GM12878 (cell line): ENCODE results near the gene NOB1. TPM values are rescaled to one million over a fixed set of nuclear protein-coding genes. Genes with fewer than 3 reads are reported as not detected.
A peak's percentile ranks its signal among the peaks of the same experiment; 100 is the strongest.

ENCODE experiments used
- BACH1 ChIP-seq: fragments of 450-650 bp; IDR thresholded peaks from 2 replicates; pipeline ENCODE4 v1.6.1; 2017; ENCODE audit warnings: mild to moderate bottlenecking, borderline replicate concordance
- BCL3 ChIP-seq: IDR thresholded peaks from 2 replicates; pipeline ENCODE4 v1.6.1; 2011; ENCODE audit warnings: borderline replicate concordance, low read depth, mild to moderate bottlenecking, moderate library complexity, low read length; ENCODE audit not compliant: insufficient read depth, poor library complexity, severe bottlenecking
- BCLAF1 ChIP-seq: fragments of 450-650 bp; IDR thresholded peaks from 2 replicates; pipeline ENCODE4 v1.6.1; 2017; ENCODE audit warnings: antibody characterized with exemption, mild to moderate bottlenecking, moderate library complexity
- E2F4 ChIP-seq: IDR thresholded peaks from 2 replicates; pipeline ENCODE4 v1.6.1; 2012; ENCODE audit warnings: low read depth, low read length, improper control_type of control experiment
- EGR1 ChIP-seq, 2 experiments: IDR thresholded peaks; 1 replicate in 1 of 2; 2 replicates in 1 of 2; pipeline ENCODE4 v1.6.1; 2011 to 2012; ENCODE audit warnings: low read depth in 2 of 2, low read length in 2 of 2, borderline replicate concordance in 1 of 2, mild to moderate bottlenecking in 1 of 2, moderate library complexity in 1 of 2
- IRF3 ChIP-seq: fragments of 450-650 bp; IDR thresholded peaks from 2 replicates; pipeline ENCODE4 v1.6.1; 2014; ENCODE audit warnings: mild to moderate bottlenecking
- LARP7 ChIP-seq: fragments of 450-650 bp; IDR thresholded peaks from 2 replicates; pipeline ENCODE4 v1.6.1; 2017; ENCODE audit warnings: mild to moderate bottlenecking
- NRF1 ChIP-seq: conservative IDR thresholded peaks from 2 replicates; pipeline ENCODE4 v1.6.1; 2011; ENCODE audit warnings: mild to moderate bottlenecking, low read depth, low read length, improper control_type of control experiment
- PAX8 ChIP-seq: fragments of 450-650 bp; IDR thresholded peaks from 2 replicates; pipeline ENCODE4 v1.6.1; 2017; ENCODE audit warnings: mild to moderate bottlenecking, moderate library complexity
- PML ChIP-seq: IDR thresholded peaks from 2 replicates; pipeline ENCODE4 v1.6.1; 2012; ENCODE audit warnings: low read length, inconsistent platforms
- RELA ChIP-seq: fragments of 450-650 bp; IDR thresholded peaks from 2 replicates; pipeline ENCODE4 v1.8.0; 2014; ENCODE audit warnings: borderline replicate concordance; ENCODE audit not compliant: partially characterized antibody
- RUNX3 ChIP-seq: IDR thresholded peaks from 2 replicates; pipeline ENCODE4 v1.6.1; 2012; ENCODE audit warnings: low read length, inconsistent platforms
- SMAD5 ChIP-seq: IDR thresholded peaks from 2 replicates; pipeline ENCODE4 v1.6.1; 2016; ENCODE audit warnings: antibody characterized with exemption, low read depth
- SRF ChIP-seq, 2 experiments: IDR thresholded peaks; 2 replicates each; pipeline ENCODE4 v1.6.1; 2011; ENCODE audit warnings: low read depth in 2 of 2, low read length in 2 of 2, mild to moderate bottlenecking in 1 of 2, moderate library complexity in 1 of 2
- STAT3 ChIP-seq: IDR thresholded peaks from 2 replicates; pipeline ENCODE4 v1.6.1; 2011; ENCODE audit warnings: low read depth, low read length, improper control_type of control experiment
- TBL1XR1 ChIP-seq: IDR thresholded peaks from 2 replicates; pipeline ENCODE4 v1.6.1; 2012; ENCODE audit warnings: low read depth, low read length, improper control_type of control experiment
- USF2 ChIP-seq: IDR thresholded peaks from 2 replicates; pipeline ENCODE4 v1.6.1; 2011; ENCODE audit warnings: low read depth, low read length, improper control_type of control experiment, borderline replicate concordance
- ZBTB4 ChIP-seq: fragments of 450-650 bp; formaldehyde crosslinking; IDR thresholded peaks from 2 replicates; pipeline ENCODE4 v1.4.0; 2022; ENCODE audit warnings: mild to moderate bottlenecking, moderate library complexity
- ZZZ3 ChIP-seq: IDR thresholded peaks from 2 replicates; pipeline ENCODE4 v1.6.1; 2011; ENCODE audit warnings: low read depth; ENCODE audit not compliant: control insufficient read depth, insufficient read length
- polyA plus RNA-seq, 11 experiments: library from polyadenylated mRNA; depleted of rRNA in 4 of 11; unstranded in 6 of 11; stranded (reverse) in 5 of 11; fragments of >200 nt; fragmentation: Nextera tagmentation in 4 of 11; fragmentation: Illumina TruSeq in 1 of 11; extraction: Ambion mirVana in 4 of 11; extraction: Trizol in 1 of 11; gene quantifications; 1 replicate in 1 of 11; 2 replicates in 10 of 11; pipeline versions ENCODE4 v1.2.1 to v1.2.3, GENCODE V29; 2011 to 2016; ENCODE audit warnings: inconsistent platforms in 2 of 11, missing spikeins in 2 of 11, low read depth in 1 of 11
- total RNA-seq, 4 experiments: library from RNA; depleted of rRNA in 3 of 4; stranded (reverse); fragments of >200 nt in 3 of 4; fragmentation: Illumina TruSeq in 1 of 4; extraction: Trizol in 1 of 4; gene quantifications; 2 replicates each; pipeline versions ENCODE4 v1.2.1 to v1.2.3, GENCODE V29; 2013 to 2021

The NOB1 gene
- total and polyA plus RNA-seq, 10 of the 15 experiments (the other 5 are each of a cell fraction or from before 2014, with no cell fraction given), result 31.1 to 117 (median 78.0) TPM

- peak; percentile 66 for TF ChIP-seq SMAD5
- TF ChIP-seq LARP7, result no peak
- no peak for TF ChIP-seq PAX8
- TF ChIP-seq SRF (IDR thresholded peaks at IDR 0.05; ENCODE audit: low read depth in 2 of 2, low read length in 2 of 2), result no peak
- no peak for TF ChIP-seq USF2
- 0 out of 2 replicates have a peak, but pooled peaks have one; percentile 8 for TF ChIP-seq TBL1XR1
- TF ChIP-seq STAT3, result no peak
- TF ChIP-seq BCL3, result no peak
- TF ChIP-seq RELA, result no peak
- 0 out of 2 replicates have a peak, but pooled peaks have one; percentile 22 for TF ChIP-seq IRF3
- TF ChIP-seq EGR1 (IDR thresholded peaks at IDR 0.05; ENCODE audit: borderline replicate concordance in 1 of 2, low read depth in 2 of 2, low read length in 2 of 2), result no peak
- peak; percentile 24; the same call in 1 of the 2 replicates for TF ChIP-seq RUNX3
- no peak for TF ChIP-seq E2F4
- TF ChIP-seq BACH1, result peak; percentile 98
- TF ChIP-seq PML, result no peak
- no peak for TF ChIP-seq NRF1
- TF ChIP-seq ZZZ3, result no peak
- TF ChIP-seq BCLAF1, result no peak
- no peak for TF ChIP-seq ZBTB4 (CRISPR knock-in tag)
These were observed 28.2 kb downstream of the NOB1 start, which contains the start of gene NQO1 (continued) for GRCh38 chr16:69726313-69727060.
